LNCAP (cell line): ENCODE results near the gene PCDHA5.

Source experiments
- CTCF ChIP-seq: fragments of 450-650 bp; IDR thresholded peaks from 2 replicates; pipeline ENCODE4 v1.5.1; 2017; ENCODE audit warnings: mild to moderate bottlenecking

The PCDHA5 gene

GRCh38 chr5:140821375-140822280, at the start of gene PCDHA5:
PCDHA5 (plus strand) TSS chr5:140821613.
- peak; percentile 90 for TF ChIP-seq CTCF

GRCh38 chr5:140780512-140780911, 40.9 kb upstream of the PCDHA5 start:
- TF ChIP-seq CTCF = no peak

GRCh38 chr5:140785905-140786686, 35.3 kb upstream of the PCDHA5 start, which contains the start of gene PCDHA1:
PCDHA1 (plus strand) TSS chr5:140786140.
- peak; percentile 26; the same call in 1 of the 2 replicates for TF ChIP-seq CTCF

GRCh38 chr5:140791089-140791488, 30.3 kb upstream of the PCDHA5 start:
- no peak for TF ChIP-seq CTCF

- no peak; the same call in 1 of the 2 replicates for TF ChIP-seq CTCF
Observed at GRCh38 chr5:140794595-140795258, 26.7 kb upstream of the PCDHA5 start, which contains the start of gene PCDHA2. PCDHA2 (plus strand) TSS chr5:140794852.

GRCh38 chr5:140795259-140795641, 26.2 kb upstream of the PCDHA5 start:
- TF ChIP-seq CTCF = peak; percentile 36; the same call in 1 of the 2 replicates

- no peak for TF ChIP-seq CTCF
Observed at GRCh38 chr5:140796718-140797095, 24.7 kb upstream of the PCDHA5 start.
